Brain microvascular endothelial cell (primary cell): Measurements from ENCODE around the gene RTL5.

Experiments used
- DNase-seq: peaks from one replicate; pipeline ENCODE4 v3.0.0-alpha.2; 2020
- H3K27ac ChIP-seq: fragments of 250-450 bp; sonication (Bioruptor Pico); 2 replicates; pipeline ENCODE4 v1.5.1; 2020; ENCODE audit warnings: mild to moderate bottlenecking, moderate library complexity
- H3K27me3 ChIP-seq: fragments of 250-450 bp; sonication (Bioruptor Pico); replicated peaks from 2 replicates; pipeline ENCODE4 v1.5.1; 2020; ENCODE audit warnings: mild to moderate bottlenecking
- H3K36me3 ChIP-seq: fragments of 250-450 bp; sonication (Bioruptor Pico); replicated peaks from 2 replicates; pipeline ENCODE4 v1.5.1; 2020; ENCODE audit warnings: mild to moderate bottlenecking
- H3K4me3 ChIP-seq: 2 replicates; pipeline ENCODE4 v1.5.1; 2011; ENCODE audit warnings: low read depth, mild to moderate bottlenecking, control low read depth, low read length, moderate library complexity
- CTCF ChIP-seq: IDR thresholded peaks from 2 replicates; pipeline ENCODE4 v1.5.1; 2011; ENCODE audit warnings: low read depth, mild to moderate bottlenecking, moderate library complexity, low read length, control low read depth, inconsistent platforms; ENCODE audit errors: missing control alignments
- in situ Hi-C: cut with HindIII; loops from 2 replicates; pipeline ENCODE4 v1.10.0; 2017; ENCODE audit warnings: low sequenced_read_pairs, low pct_ligation_motif_present

The RTL5 gene

GRCh38 chrX:72128183-72128834, 3.4 kb downstream of the RTL5 start:
- H3K27ac ChIP-seq, result no peak overlapping the region
- DNase-seq, result no peak
- TF ChIP-seq CTCF, result no peak
- peaks cover 3% of the 10 kb centered on the region for H3K27me3 ChIP-seq
- H3K36me3 ChIP-seq, result no peaks in the 10 kb centered on the region
- in situ Hi-C loops, result loop anchor here (10.0 kb wide), 1 partner anchor 114 kb away; no protein-coding TSS in a partner anchor
- H3K4me3 ChIP-seq, result no peak overlapping the region

GRCh38 chrX:72127332-72127731, 4.4 kb downstream of the RTL5 start:
- no peak overlapping the region for H3K27ac ChIP-seq
- no peak overlapping the region for H3K4me3 ChIP-seq
- H3K36me3 ChIP-seq, result no peaks in the 10 kb centered on the region
- DNase-seq, result no peak
- in situ Hi-C loops, result loop anchor here (10.0 kb wide), 1 partner anchor 113 kb away; no protein-coding TSS in a partner anchor
- TF ChIP-seq CTCF, result no peak
- H3K27me3 ChIP-seq, result peaks cover 3% of the 10 kb centered on the region

GRCh38 chrX:72126539-72127140, 5.1 kb downstream of the RTL5 start:
- Histone ChIP-seq H3K36me3 (no peaks in the 10 kb centered on the region), H3K27me3 (peaks cover 3% of the 10 kb centered on the region), H3K27ac (no peak overlapping the region), H3K4me3 (no peak overlapping the region)
- peak; percentile 83 for DNase-seq
- in situ Hi-C loops, result loop anchor here (10.0 kb wide), 1 partner anchor 112 kb away; no protein-coding TSS in a partner anchor
- TF ChIP-seq CTCF, result peak; percentile 93

GRCh38 chrX:72126048-72126415, 5.7 kb downstream of the RTL5 start:
- in situ Hi-C loops, result loop anchor here (10.0 kb wide), 1 partner anchor 111 kb away; no protein-coding TSS in a partner anchor
- H3K27me3 ChIP-seq, result peaks cover 3% of the 10 kb centered on the region
- no peak overlapping the region for H3K4me3 ChIP-seq
- no peak overlapping the region for H3K27ac ChIP-seq
- no peak for DNase-seq
- no peak for TF ChIP-seq CTCF
- H3K36me3 ChIP-seq, result no peaks in the 10 kb centered on the region

- in situ Hi-C loops, result loop anchor here (10.0 kb wide), 1 partner anchor 111 kb away; no protein-coding TSS in a partner anchor
- no peak for TF ChIP-seq CTCF
- DNase-seq, result no peak
- no peak overlapping the region for H3K27ac ChIP-seq
- H3K36me3 ChIP-seq, result no peaks in the 10 kb centered on the region
- H3K4me3 ChIP-seq, result no peak overlapping the region
- H3K27me3 ChIP-seq, result peaks cover 3% of the 10 kb centered on the region
Observed at GRCh38 chrX:72125331-72126047, 6.2 kb downstream of the RTL5 start.
